Endodermal cell (in vitro differentiated cells): Measurements from ENCODE around the gene SIGLEC15. TPM values are rescaled to one million over a fixed set of nuclear protein-coding genes. Genes with fewer than 3 reads are reported as not detected.
"Not testable (repeated sequence)": the region's sequence is repeated elsewhere in the genome, so short reads cannot be mapped to it uniquely, and the experiment has no call there.

Experiments
- DNase-seq: peaks from one replicate; pipeline ENCODE4 v3.0.0-alpha.2; 2017
- H3K27ac ChIP-seq: 2 replicates; pipeline ENCODE4 v1.5.1; 2013; ENCODE audit warnings: mild to moderate bottlenecking, low read depth, low read length, moderate library complexity
- H3K27me3 ChIP-seq: 2 replicates; pipeline ENCODE4 v1.6.1; 2013; ENCODE audit warnings: mild to moderate bottlenecking, low read length, moderate library complexity; ENCODE audit not compliant: insufficient read depth, control insufficient read depth, poor library complexity, severe bottlenecking
- H3K36me3 ChIP-seq: 2 replicates; pipeline ENCODE4 v1.7.0; 2013; ENCODE audit warnings: mild to moderate bottlenecking, low read length, moderate library complexity; ENCODE audit not compliant: control insufficient read depth, insufficient read depth
- H3K4me1 ChIP-seq: one replicate; pipeline ENCODE4 v1.7.0; 2013; ENCODE audit warnings: low read length; ENCODE audit not compliant: control insufficient read depth, insufficient read depth
- H3K4me3 ChIP-seq: 2 replicates; pipeline ENCODE4 v1.5.1; 2013; ENCODE audit warnings: mild to moderate bottlenecking, low read length, moderate library complexity
- H3K9ac ChIP-seq: 2 replicates; pipeline ENCODE4 v1.6.1; 2013; ENCODE audit warnings: mild to moderate bottlenecking, low read length, moderate library complexity; ENCODE audit not compliant: poor library complexity, severe bottlenecking; ENCODE audit errors: extremely low read depth
- H3K9me3 ChIP-seq: 2 replicates; pipeline ENCODE4 v1.6.1; 2013; ENCODE audit warnings: mild to moderate bottlenecking, low read length, moderate library complexity; ENCODE audit not compliant: control insufficient read depth
- H3K27ac Mint-ChIP-seq: 2 replicates; pipeline ENCODE4 v1.8.0; 2020; ENCODE audit warnings: mixed read lengths
- H3K27me3 Mint-ChIP-seq: 2 replicates; pipeline ENCODE4 v1.8.0; 2021; ENCODE audit warnings: mild to moderate bottlenecking, mixed read lengths; ENCODE audit not compliant: insufficient read depth
- H3K36me3 Mint-ChIP-seq: 2 replicates; pipeline ENCODE4 v1.8.0; 2020; ENCODE audit warnings: low read depth, mixed read lengths
- H3K4me1 Mint-ChIP-seq: 2 replicates; pipeline ENCODE4 v1.8.0; 2020; ENCODE audit warnings: mixed read lengths
- H3K4me3 Mint-ChIP-seq: 2 replicates; pipeline ENCODE4 v1.8.0; 2020; ENCODE audit warnings: mild to moderate bottlenecking, moderate library complexity, mixed read lengths
- H3K9me3 Mint-ChIP-seq: 2 replicates; pipeline ENCODE4 v1.8.0; 2020; ENCODE audit warnings: mild to moderate bottlenecking, mixed read lengths
- CTCF ChIP-seq: fragments of 200-600 bp; sonication (generic); conservative IDR thresholded peaks from 2 replicates; pipeline ENCODE4 v1.5.0; 2021; ENCODE audit warnings: antibody characterized with exemption, mild to moderate bottlenecking
- WGBS, 2 experiments: methylation state at CpG; one replicate each; pipeline versions ENCODE4 v1.1.5 to v1.1.7; 2013; ENCODE audit warnings: missing lambda C conversion rate in 2 of 2, mixed read lengths in 1 of 2; ENCODE audit not compliant: insufficient coverage in 1 of 2, insufficient read length in 1 of 2; 5-methylcytosine and 5-hydroxymethylcytosine counted together
- total RNA-seq, 2 donors: library from RNA; stranded (reverse); fragmentation: NEBNext Ultra II Directional in 1 of 2; extraction: Animal tissue kit (Norgen Biotek cat#: 25700) in 1 of 2; gene quantifications; 2 replicates in 1 of 2; 3 replicates in 1 of 2; pipeline ENCODE4 v1.2.1, GENCODE V29; 2021

The SIGLEC15 gene
- total RNA-seq, 2 donors from 2014 or later, result not detected

GRCh38 chr18:45826084-45826483 lies 609 bp downstream of the SIGLEC15 start:
- no peaks in the 10 kb centered on the region for H3K9me3 ChIP-seq
- 70 to 79% methylated on average over 2 to 4 of the region's 4 CpGs for WGBS, 2 experiments

GRCh38 chr18:45826716-45827115 lies 1.2 kb downstream of the SIGLEC15 start:
- H3K9ac ChIP-seq, H3K4me3 Mint-ChIP-seq, H3K27me3 ChIP-seq, H3K36me3 ChIP-seq, H3K27ac ChIP-seq, H3K4me3 ChIP-seq, H3K9me3 ChIP-seq, DNase-seq, H3K9me3 Mint-ChIP-seq, H3K27ac Mint-ChIP-seq, H3K36me3 Mint-ChIP-seq, H3K4me1 ChIP-seq, H3K27me3 Mint-ChIP-seq: not testable (repeated sequence)
- WGBS, 2 experiments, result 92 to 97% methylated on average over 4 of the region's 4 CpGs
- peaks cover 21% of the 10 kb centered on the region for H3K4me1 Mint-ChIP-seq

More at GRCh38 chr18:45826084-45826483, 609 bp downstream of the SIGLEC15 start:
- H3K9me3 Mint-ChIP-seq, result no peaks in the 10 kb centered on the region
- no peak for TF ChIP-seq CTCF
- no peak overlapping the region for H3K4me3 Mint-ChIP-seq
- Histone ChIP-seq H3K9ac (no peak overlapping the region), H3K27me3 (no peaks in the 10 kb centered on the region), H3K4me1 (peaks cover 7% of the 10 kb centered on the region), H3K36me3 (no peaks in the 10 kb centered on the region), H3K4me3 (no peak overlapping the region), H3K27ac (no peak overlapping the region)
- H3K36me3 Mint-ChIP-seq, result no peaks in the 10 kb centered on the region
- peaks cover 6% of the 10 kb centered on the region for H3K27me3 Mint-ChIP-seq
- no peak overlapping the region for H3K27ac Mint-ChIP-seq
- DNase-seq, result no peak
- peaks cover 21% of the 10 kb centered on the region for H3K4me1 Mint-ChIP-seq

GRCh38 chr18:45828917-45829811 lies 3.7 kb downstream of the SIGLEC15 start:
- Mint-ChIP-seq H3K27ac (no peak overlapping the region), H3K9me3 (no peaks in the 10 kb centered on the region), H3K27me3 (peaks cover 14% of the 10 kb centered on the region), H3K4me1 (peaks cover 21% of the 10 kb centered on the region), H3K36me3 (no peaks in the 10 kb centered on the region), H3K4me3 (no peak overlapping the region)
- H3K9ac ChIP-seq, result no peak overlapping the region
- H3K9me3 ChIP-seq, result no peaks in the 10 kb centered on the region
- no peak overlapping the region for H3K4me3 ChIP-seq
- H3K4me1 ChIP-seq, result peaks cover 7% of the 10 kb centered on the region
- TF ChIP-seq CTCF, result no peak
- H3K27me3 ChIP-seq, result peaks cover 12% of the 10 kb centered on the region
- DNase-seq, result peak; percentile 84
- no peak overlapping the region for H3K27ac ChIP-seq
- H3K36me3 ChIP-seq, result no peaks in the 10 kb centered on the region
- 64 to 70% methylated on average over 4 to 9 of the region's 9 CpGs for WGBS, 2 experiments
